Sigmoid colon (tissue), 3 donors: Measurements from ENCODE around the gene GRM1.

Experiments used
- CTCF ChIP-seq, 4 experiments: fragments of 450-650 bp in 3 of 4; fragments of 200-600 bp in 1 of 4; IDR thresholded peaks; one replicate each; pipeline ENCODE4 v1.5.1; 2016 to 2019; ENCODE audit warnings: antibody characterized with exemption in 4 of 4, mild to moderate bottlenecking in 3 of 4, moderate library complexity in 2 of 4
- POLR2A ChIP-seq, 2 donors: fragments of 450-650 bp; IDR thresholded peaks; one replicate each; pipeline ENCODE4 v1.6.1; 2016; ENCODE audit warnings: antibody characterized with exemption in 2 of 2, mild to moderate bottlenecking in 2 of 2, moderate library complexity in 2 of 2

- no peak for TF ChIP-seq CTCF (IDR thresholded peaks at IDR 0.05)
- TF ChIP-seq POLR2A (IDR thresholded peaks at IDR 0.05), result no peak
These were observed 306.5 kb downstream of the GRM1 start for GRCh38 chr6:146335336-146335735.
